Vagina (tissue), 2 donors: ENCODE results near the gene TMEM154. TPM values are rescaled to one million over a fixed set of nuclear protein-coding genes. Genes with fewer than 3 reads are reported as not detected.
A peak's percentile ranks its signal among the peaks of the same experiment; 100 is the strongest.

Experiments
- DNase-seq, 2 donors: peaks; one replicate each; pipeline ENCODE4 v3.0.0-alpha.2; 2017; ENCODE audit errors: extremely low spot score in 2 of 2
- H3K27ac ChIP-seq: fragments of 200-600 bp; sonication (generic); one replicate; pipeline ENCODE4 v1.5.1; 2019
- H3K27me3 ChIP-seq: fragments of 200-600 bp; sonication (generic); one replicate; pipeline ENCODE4 v1.5.1; 2019
- H3K36me3 ChIP-seq, 2 donors: fragments of 200-600 bp; sonication (generic); one replicate each; pipeline ENCODE4 v1.5.1; 2017 to 2019
- H3K4me1 ChIP-seq: fragments of 200-600 bp; sonication (generic); one replicate; pipeline ENCODE4 v1.5.1; 2019
- H3K4me3 ChIP-seq, 2 donors: fragments of 200-600 bp; sonication (generic); 1 replicate in 1 of 2; 2 replicates in 1 of 2; pipeline ENCODE4 v1.5.1; 2016 to 2019
- H3K9me3 ChIP-seq: fragments of 200-600 bp; sonication (generic); one replicate; pipeline ENCODE4 v1.5.1; 2019
- CTCF ChIP-seq, 3 experiments: fragments of 450-650 bp in 2 of 3; fragments of 200-600 bp in 1 of 3; sonication (generic) in 1 of 3; IDR thresholded peaks; one replicate each; pipeline ENCODE4 v1.5.1; 2017 to 2019; ENCODE audit warnings: antibody characterized with exemption in 3 of 3, mild to moderate bottlenecking in 2 of 3, moderate library complexity in 2 of 3
- POLR2A ChIP-seq, 2 donors: fragments of 450-650 bp; IDR thresholded peaks; one replicate each; pipeline ENCODE4 v1.6.1; 2017; ENCODE audit warnings: antibody characterized with exemption in 2 of 2, mild to moderate bottlenecking in 2 of 2, moderate library complexity in 2 of 2
- POLR2AphosphoS5 ChIP-seq, 2 donors: sonication (generic); formaldehyde crosslinking; IDR thresholded peaks; one replicate each; pipeline ENCODE4 v1.9.0; 2017; ENCODE audit warnings: antibody characterized with exemption in 2 of 2, mild to moderate bottlenecking in 2 of 2, low read depth in 1 of 2; ENCODE audit not compliant: insufficient read depth in 1 of 2
- intact Hi-C: fragments of 100-400 bp; cut with DNase I; formaldehyde crosslinking; loops from one replicate; pipeline ENCODE4 v1.15.1; 2023
- total RNA-seq: library from RNA; depleted of rRNA; stranded (reverse); fragments of >200 nt; gene quantifications from one replicate; pipeline ENCODE4 v1.2.3, GENCODE V29; 2016

TMEM154 gene
- total RNA-seq: 33.1 TPM

- intact Hi-C loops: no loop called here
- no peak for TF ChIP-seq CTCF (IDR thresholded peaks at IDR 0.05)
- peak in 1 of 2 donors; percentile 39 for TF ChIP-seq POLR2A (IDR thresholded peaks at IDR 0.05)
- TF ChIP-seq POLR2AphosphoS5 (IDR thresholded peaks at IDR 0.05; ENCODE audit: insufficient read depth in 1 of 2, low read depth in 1 of 2): peak; percentile 53 to 84
- Histone ChIP-seq H3K27ac (peak within 1 kb of the TSS; percentile 59), H3K27me3 (no peaks in the 10 kb centered on the region), H3K4me1 (peaks cover 19% of the 10 kb centered on the region), H3K4me3 (peak within 1 kb of the TSS; percentile 49 to 59), H3K36me3 (no peaks in the 10 kb centered on the region), H3K9me3 (no peaks in the 10 kb centered on the region)
- no peak for DNase-seq
These were observed at the start of gene TMEM154 for GRCh38 chr4:152679414-152680281. Gene TMEM154 (minus strand): TSS chr4:152679997. CDS start chr4:152679933, 64 bp downstream.

GRCh38 chr4:152729466-152729865 is 49.7 kb upstream of the TMEM154 start:
- intact Hi-C loops: no loop called here
- Histone ChIP-seq H3K36me3 (no peaks in the 10 kb centered on the region), H3K4me1 (no peaks in the 10 kb centered on the region), H3K27ac (no peak overlapping the region), H3K27me3 (no peaks in the 10 kb centered on the region), H3K9me3 (no peaks in the 10 kb centered on the region), H3K4me3 (no peak overlapping the region)
- DNase-seq: no peak
- TF ChIP-seq CTCF (IDR thresholded peaks at IDR 0.05) (no peak), POLR2AphosphoS5 (IDR thresholded peaks at IDR 0.05; ENCODE audit: insufficient read depth in 1 of 2, low read depth in 1 of 2) (peak in 1 of 2 donors; percentile 30)

- no peaks in the 10 kb centered on the region for H3K27me3 ChIP-seq
These were observed 48.5 kb upstream of the TMEM154 start for GRCh38 chr4:152728343-152728742.

GRCh38 chr4:152727784-152728183 is 48.0 kb upstream of the TMEM154 start:
- TF ChIP-seq POLR2AphosphoS5 (IDR thresholded peaks at IDR 0.05; ENCODE audit: insufficient read depth in 1 of 2, low read depth in 1 of 2) (no peak), POLR2A (IDR thresholded peaks at IDR 0.05) (no peak), CTCF (IDR thresholded peaks at IDR 0.05) (no peak)
- Histone ChIP-seq H3K27ac (no peak overlapping the region), H3K4me3 (no peak overlapping the region), H3K9me3 (no peaks in the 10 kb centered on the region), H3K36me3 (no peaks in the 10 kb centered on the region), H3K27me3 (no peaks in the 10 kb centered on the region), H3K4me1 (no peaks in the 10 kb centered on the region)
- intact Hi-C loops: no loop called here
- no peak for DNase-seq

More at GRCh38 chr4:152728343-152728742, 48.5 kb upstream of the TMEM154 start:
- no peaks in the 10 kb centered on the region for H3K9me3 ChIP-seq
- H3K36me3 ChIP-seq: no peaks in the 10 kb centered on the region
- H3K27ac ChIP-seq: no peak overlapping the region
- intact Hi-C loops: no loop called here
- TF ChIP-seq POLR2A (IDR thresholded peaks at IDR 0.05): no peak
- no peaks in the 10 kb centered on the region for H3K4me1 ChIP-seq
- no peak for DNase-seq
- no peak overlapping the region for H3K4me3 ChIP-seq

GRCh38 chr4:152724494-152724893 is 44.7 kb upstream of the TMEM154 start:
- Histone ChIP-seq H3K4me1 (peaks cover 2% of the 10 kb centered on the region), H3K9me3 (no peaks in the 10 kb centered on the region), H3K27me3 (no peaks in the 10 kb centered on the region), H3K4me3 (no peak overlapping the region), H3K27ac (no peak overlapping the region), H3K36me3 (no peaks in the 10 kb centered on the region)
- intact Hi-C loops: no loop called here
- no peak for DNase-seq
- TF ChIP-seq CTCF (IDR thresholded peaks at IDR 0.05) (no peak), POLR2AphosphoS5 (IDR thresholded peaks at IDR 0.05; ENCODE audit: insufficient read depth in 1 of 2, low read depth in 1 of 2) (no peak), POLR2A (IDR thresholded peaks at IDR 0.05) (no peak)
